Activated B cell treated with CpG ODN at 0.5 μM for 24 hours (primary cell): Measurements from ENCODE around the gene PATE4. TPM values are rescaled to one million over a fixed set of nuclear protein-coding genes. Genes with fewer than 3 reads are reported as not detected.

ENCODE experiments used
- ATAC-seq: fragments of 200-7000 bp; cut with Tn5 transposase; one replicate; pipeline ENCODE4 v1.10.0; 2021; ENCODE audit warnings: low read depth, mild to moderate bottlenecking, moderate library complexity
- CTCF ChIA-PET: fragments of 350-600 bp; sonication (Branson Sonifier 250); formaldehyde crosslinking; loops from one replicate; lab custom pipeline; 2021; ENCODE audit warnings: antibody characterized with exemption; lab: Charles Lee
- POLR2A ChIA-PET: fragments of 350-600 bp; sonication (Branson Sonifier 250); formaldehyde crosslinking; loops from one replicate; lab custom pipeline; 2021; ENCODE audit warnings: antibody characterized with exemption; lab: Charles Lee
- DNase-seq: peaks from one replicate; pipeline ENCODE4 v3.0.0; 2022
- H3K27ac Mint-ChIP-seq: one replicate; pipeline ENCODE4 v1.8.0; 2020; ENCODE audit warnings: mixed read lengths
- H3K27me3 Mint-ChIP-seq: one replicate; pipeline ENCODE4 v1.8.0; 2021; ENCODE audit warnings: mixed read lengths
- H3K36me3 Mint-ChIP-seq: one replicate; pipeline ENCODE4 v1.8.0; 2021; ENCODE audit warnings: low read depth, mixed read lengths
- H3K4me1 Mint-ChIP-seq: one replicate; pipeline ENCODE4 v1.8.0; 2021; ENCODE audit warnings: mixed read lengths
- H3K4me3 Mint-ChIP-seq: one replicate; pipeline ENCODE4 v1.8.0; 2020; ENCODE audit warnings: mild to moderate bottlenecking, mixed read lengths
- H3K9me3 Mint-ChIP-seq: one replicate; pipeline ENCODE4 v1.8.0; 2020; ENCODE audit warnings: mixed read lengths
- intact Hi-C: fragments of 100-400 bp; cut with micrococcal nuclease; formaldehyde crosslinking; loops from one replicate; pipeline ENCODE4 v1.15.1; 2024
- total RNA-seq: library from RNA; stranded (reverse); gene quantifications from 2 replicates; pipeline ENCODE4 v1.2.3, GENCODE V29; 2022
- TF ChIP-seq, protein P1 (sequence below): fragments of 200-600 bp; IDR thresholded peaks from one replicate; pipeline ENCODE4 v1.8.0; 2022; ENCODE audit warnings: antibody characterized with exemption, mild to moderate bottlenecking

The PATE4 gene
- total RNA-seq, 1 donor from 2014 or later: not detected

DNA sequence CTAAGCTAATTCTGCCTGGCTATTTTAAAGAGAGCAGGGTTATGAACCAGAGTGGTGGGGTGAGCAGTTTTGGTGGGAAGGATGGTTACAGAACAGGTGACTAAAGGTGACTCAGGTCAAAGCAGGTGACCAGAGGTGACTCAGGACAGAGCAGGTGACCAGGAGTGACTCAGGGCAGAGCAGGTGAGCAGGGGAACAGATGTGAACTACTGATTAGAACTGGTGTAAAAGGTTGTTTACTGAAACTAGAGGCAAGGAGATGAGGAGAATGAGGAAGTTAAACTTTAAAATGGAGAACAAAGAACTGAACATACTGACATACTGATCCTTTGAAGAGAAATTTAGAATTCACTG lies 39.0 kb downstream of the PATE4 start:
- ATAC-seq (no peak), DNase-seq (no peak)
- TF ChIP-seq, protein P1, sequence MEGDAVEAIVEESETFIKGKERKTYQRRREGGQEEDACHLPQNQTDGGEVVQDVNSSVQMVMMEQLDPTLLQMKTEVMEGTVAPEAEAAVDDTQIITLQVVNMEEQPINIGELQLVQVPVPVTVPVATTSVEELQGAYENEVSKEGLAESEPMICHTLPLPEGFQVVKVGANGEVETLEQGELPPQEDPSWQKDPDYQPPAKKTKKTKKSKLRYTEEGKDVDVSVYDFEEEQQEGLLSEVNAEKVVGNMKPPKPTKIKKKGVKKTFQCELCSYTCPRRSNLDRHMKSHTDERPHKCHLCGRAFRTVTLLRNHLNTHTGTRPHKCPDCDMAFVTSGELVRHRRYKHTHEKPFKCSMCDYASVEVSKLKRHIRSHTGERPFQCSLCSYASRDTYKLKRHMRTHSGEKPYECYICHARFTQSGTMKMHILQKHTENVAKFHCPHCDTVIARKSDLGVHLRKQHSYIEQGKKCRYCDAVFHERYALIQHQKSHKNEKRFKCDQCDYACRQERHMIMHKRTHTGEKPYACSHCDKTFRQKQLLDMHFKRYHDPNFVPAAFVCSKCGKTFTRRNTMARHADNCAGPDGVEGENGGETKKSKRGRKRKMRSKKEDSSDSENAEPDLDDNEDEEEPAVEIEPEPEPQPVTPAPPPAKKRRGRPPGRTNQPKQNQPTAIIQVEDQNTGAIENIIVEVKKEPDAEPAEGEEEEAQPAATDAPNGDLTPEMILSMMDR: no peak
- ChIA-PET CTCF (no interaction called here), POLR2A (no interaction called here)
- intact Hi-C loops: loop anchor here (5.0 kb wide), 1 partner anchor 710 kb away; the partner anchor contains the start of gene PKNOX2
- no peaks in the 10 kb centered on the region for H3K27me3 Mint-ChIP-seq
- H3K4me3 Mint-ChIP-seq: no peak overlapping the region
- H3K36me3 Mint-ChIP-seq: peaks cover 4% of the 10 kb centered on the region
- H3K27ac Mint-ChIP-seq: peak overlapping the region; percentile 19
- peaks cover 10% of the 10 kb centered on the region for H3K4me1 Mint-ChIP-seq
- peaks cover 13% of the 10 kb centered on the region for H3K9me3 Mint-ChIP-seq

DNA sequence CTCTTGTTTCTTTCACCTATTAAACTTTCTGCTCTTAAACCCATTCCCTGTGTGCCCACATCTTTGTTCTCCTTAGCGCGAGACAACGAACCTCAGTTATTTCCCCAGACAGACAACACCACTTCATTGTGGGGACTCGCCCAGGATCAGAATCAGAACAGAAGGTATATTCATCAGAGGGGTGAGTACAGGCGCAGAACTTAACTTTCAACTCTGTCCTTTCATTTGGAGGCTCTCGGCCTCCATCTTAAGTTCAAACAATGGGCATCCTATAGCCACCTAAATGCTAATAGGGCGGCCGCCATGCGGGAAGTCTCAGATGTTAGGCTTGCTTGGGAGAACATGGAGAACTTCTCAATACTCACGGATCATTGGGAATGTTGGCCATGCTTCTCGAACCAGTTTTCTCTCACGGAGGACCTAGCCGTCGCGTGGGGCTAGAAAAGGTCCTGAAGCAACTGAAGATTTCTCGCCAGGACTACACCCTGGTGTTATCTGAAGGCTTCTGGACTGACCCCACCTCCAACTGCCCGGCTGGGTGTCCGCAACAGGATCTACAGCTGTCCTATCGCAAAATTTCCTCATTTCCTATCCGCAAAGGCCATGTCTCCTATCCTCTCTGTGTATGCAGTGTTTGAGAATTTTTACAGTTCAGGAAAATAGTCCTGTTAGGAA lies 40.9 kb downstream of the PATE4 start:
- peaks cover 4% of the 10 kb centered on the region for H3K36me3 Mint-ChIP-seq
- peaks cover 10% of the 10 kb centered on the region for H3K4me1 Mint-ChIP-seq
- peaks cover 13% of the 10 kb centered on the region for H3K9me3 Mint-ChIP-seq
- no peak overlapping the region for H3K4me3 Mint-ChIP-seq
- TF ChIP-seq, protein P1: no peak
- H3K27ac Mint-ChIP-seq: no peak overlapping the region
- intact Hi-C loops: loop anchor here (1.0 to 5.0 kb wide), 5 partner anchors 150 to 912 kb away; partner anchors contain the start of genes CHEK1 and PKNOX2
- ChIA-PET POLR2A (no interaction called here), CTCF (interaction anchor here (1.1 to 1.2 kb wide), 2 partner anchors 440 to 451 kb away, joined by 3 to 4 read pairs; no protein-coding TSS in a partner anchor)
- no peaks in the 10 kb centered on the region for H3K27me3 Mint-ChIP-seq
- ATAC-seq (no peak), DNase-seq (no peak)

DNA sequence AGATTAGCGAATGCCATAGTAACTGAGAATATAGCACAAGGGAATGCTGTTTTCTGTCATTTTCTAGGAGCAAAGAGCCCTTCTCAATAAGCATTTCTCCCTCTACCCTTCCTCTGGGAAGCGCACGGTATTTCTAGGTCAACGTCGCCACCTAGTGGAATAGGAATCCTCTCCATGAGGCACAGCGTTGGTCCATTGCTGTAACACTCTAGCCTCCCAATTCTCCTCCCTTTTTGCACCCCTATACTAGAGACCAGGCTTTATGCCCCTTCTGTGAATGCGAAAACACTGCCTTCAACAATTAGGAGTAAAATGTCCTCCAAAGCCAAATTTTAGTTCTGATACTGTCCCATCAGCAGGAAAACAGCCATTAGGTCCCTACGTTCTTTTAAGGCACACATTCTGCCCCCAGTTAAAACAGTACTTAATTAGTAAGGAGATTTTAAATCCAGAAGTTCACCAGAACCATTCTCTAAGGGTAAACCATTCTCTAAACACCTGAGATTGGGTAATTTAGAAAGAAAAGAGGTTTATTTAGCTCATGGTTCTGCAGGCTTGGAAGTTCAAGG lies 41.5 kb downstream of the PATE4 start:
- Mint-ChIP-seq H3K4me3 (no peak overlapping the region), H3K27me3 (no peaks in the 10 kb centered on the region), H3K9me3 (peaks cover 13% of the 10 kb centered on the region), H3K27ac (no peak overlapping the region), H3K4me1 (peaks cover 10% of the 10 kb centered on the region), H3K36me3 (peaks cover 4% of the 10 kb centered on the region)
- ChIA-PET POLR2A (no interaction called here), CTCF (interaction anchor here (0.6 to 1.6 kb wide), 6 partner anchors 13 to 528 kb away, joined by 3 to 6 read pairs (median 3); partner anchors contain the start of gene HYLS1)
- TF ChIP-seq, protein P1: no peak
- ATAC-seq (peak; percentile 58), DNase-seq (no peak)
- intact Hi-C loops: loop anchor here (1.0 to 5.0 kb wide), 5 partner anchors 150 to 912 kb away; partner anchors contain the start of genes CHEK1 and PKNOX2

DNA sequence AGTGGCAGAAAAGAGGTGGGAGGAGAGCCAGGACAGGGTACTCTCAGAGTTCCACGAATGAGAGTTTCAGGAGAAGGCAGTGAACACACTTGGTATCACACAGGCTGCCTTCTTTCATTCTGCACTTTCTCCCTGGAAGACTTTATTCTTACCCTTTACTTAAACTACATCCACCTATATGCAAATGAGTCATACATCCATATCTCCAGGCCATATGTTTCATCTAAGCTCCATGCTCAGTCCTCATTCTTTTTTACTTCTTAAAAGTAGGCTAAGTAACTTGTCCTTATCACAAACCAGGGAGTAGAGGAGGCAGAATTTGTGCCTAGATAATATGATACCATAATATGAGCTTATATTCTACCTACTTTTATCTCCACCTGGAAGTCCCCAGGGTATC lies 48.2 kb downstream of the PATE4 start:
- Mint-ChIP-seq H3K9me3 (no peaks in the 10 kb centered on the region), H3K27ac (no peak overlapping the region), H3K4me1 (no peaks in the 10 kb centered on the region), H3K36me3 (no peaks in the 10 kb centered on the region), H3K27me3 (no peaks in the 10 kb centered on the region), H3K4me3 (no peak overlapping the region)
- POLR2A ChIA-PET: no interaction called here
- CTCF ChIA-PET: no interaction called here
- TF ChIP-seq, protein P1: no peak
- no peak for DNase-seq
- intact Hi-C loops: no loop called here
- ATAC-seq: no peak

DNA sequence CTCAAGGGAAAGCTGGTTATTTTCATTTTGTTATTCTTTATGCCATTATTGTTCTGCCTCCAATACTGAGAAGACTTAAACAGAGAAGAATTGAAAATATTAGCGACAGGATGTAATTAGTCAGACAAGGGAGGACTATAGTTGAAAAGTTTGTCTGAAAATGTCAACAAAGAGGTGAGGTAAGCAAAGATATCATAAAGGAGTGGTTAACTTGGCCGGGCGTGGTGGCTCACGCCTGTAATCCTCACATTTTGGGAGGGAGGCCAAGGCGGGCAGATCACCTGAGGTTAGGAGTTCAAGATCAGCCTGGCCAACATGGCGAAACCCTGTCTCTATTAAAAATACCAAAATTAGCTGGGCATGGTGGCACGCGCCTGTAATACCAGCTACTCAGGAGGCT lies 50.3 kb downstream of the PATE4 start:
- TF ChIP-seq, protein P1: no peak
- Mint-ChIP-seq H3K4me3 (no peak overlapping the region), H3K4me1 (peaks cover 14% of the 10 kb centered on the region), H3K36me3 (peaks cover 4% of the 10 kb centered on the region), H3K27ac (no peak overlapping the region), H3K9me3 (no peaks in the 10 kb centered on the region), H3K27me3 (peaks cover 3% of the 10 kb centered on the region)
- DNase-seq: no peak
- ChIA-PET CTCF (no interaction called here), POLR2A (no interaction called here)
- intact Hi-C loops: no loop called here
- ATAC-seq: no peak
